HG02678 (cell line): ENCODE results near the gene CDC42EP4.

Experiments used
- ATAC-seq: cut with Tn5 transposase; IDR thresholded peaks from one replicate; pipeline ENCODE4 v1.9.1; 2021; ENCODE audit warnings: mild to moderate bottlenecking, moderate library complexity; ENCODE audit not compliant: unreplicated experiment

Gene CDC42EP4

GRCh38 chr17:73301369-73301768, 10.4 kb downstream of the CDC42EP4 start:
- no peak for ATAC-seq

- no peak for ATAC-seq
These were observed 11.4 kb downstream of the CDC42EP4 start for GRCh38 chr17:73300392-73300791.

GRCh38 chr17:73297934-73298861, 13.6 kb downstream of the CDC42EP4 start:
- peak; percentile 90 for ATAC-seq

GRCh38 chr17:73293480-73293911, 18.3 kb downstream of the CDC42EP4 start:
- ATAC-seq, result no peak

- ATAC-seq, result no peak
These were observed 18.8 kb downstream of the CDC42EP4 start for GRCh38 chr17:73293031-73293430.

GRCh38 chr17:73292031-73292531, 19.7 kb downstream of the CDC42EP4 start:
- no peak for ATAC-seq

- ATAC-seq, result peak; percentile 92
These were observed 20.5 kb downstream of the CDC42EP4 start for GRCh38 chr17:73291260-73291801.

GRCh38 chr17:73290399-73291259, 21.2 kb downstream of the CDC42EP4 start:
- peak; percentile 44 for ATAC-seq

- no peak for ATAC-seq
These were observed 22.1 kb downstream of the CDC42EP4 start for GRCh38 chr17:73289549-73290254.

GRCh38 chr17:73288534-73289302, 23.1 kb downstream of the CDC42EP4 start:
- no peak for ATAC-seq

- ATAC-seq, result no peak
These were observed 24.9 kb downstream of the CDC42EP4 start for GRCh38 chr17:73286863-73287296.

- ATAC-seq, result no peak
These were observed 25.6 kb downstream of the CDC42EP4 start for GRCh38 chr17:73285916-73286862.

- ATAC-seq, result no peak
These were observed 26.2 kb downstream of the CDC42EP4 start for GRCh38 chr17:73285603-73285908.

GRCh38 chr17:73284906-73285602, 26.7 kb downstream of the CDC42EP4 start:
- no peak for ATAC-seq

GRCh38 chr17:73284354-73284753, 27.4 kb downstream of the CDC42EP4 start:
- ATAC-seq, result no peak

- no peak for ATAC-seq
These were observed 27.9 kb downstream of the CDC42EP4 start for GRCh38 chr17:73283841-73284282.

- no peak for ATAC-seq
These were observed 28.6 kb downstream of the CDC42EP4 start for GRCh38 chr17:73283250-73283649.

- no peak for ATAC-seq
These were observed 29.2 kb downstream of the CDC42EP4 start for GRCh38 chr17:73282629-73283028.
